ENCODE results near the gene BCAM.

DNA sequence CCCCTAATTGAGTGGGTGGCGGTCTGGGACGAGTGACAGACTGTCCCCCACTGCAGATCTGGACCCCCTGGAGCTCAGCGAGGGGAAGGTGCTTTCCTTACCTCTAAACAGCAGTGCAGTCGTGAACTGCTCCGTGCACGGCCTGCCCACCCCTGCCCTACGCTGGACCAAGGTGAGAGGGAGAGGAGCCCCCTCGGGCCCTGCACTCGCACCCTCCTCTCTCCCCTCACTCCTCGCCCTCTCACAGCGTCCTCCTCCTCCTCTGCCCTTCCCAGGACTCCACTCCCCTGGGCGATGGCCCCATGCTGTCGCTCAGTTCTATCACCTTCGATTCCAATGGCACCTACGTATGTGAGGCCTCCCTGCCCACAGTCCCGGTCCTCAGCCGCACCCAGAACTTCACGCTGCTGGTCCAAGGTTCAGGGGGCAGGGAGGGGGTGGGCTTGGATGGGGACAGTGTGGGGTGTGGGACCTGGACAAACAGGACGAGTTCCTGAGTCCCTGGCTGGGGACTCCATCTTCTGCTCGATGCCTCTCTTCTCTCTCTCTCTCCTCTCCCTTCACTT lies 9.6 kb downstream of the BCAM start:
- TF ChIP-seq, protein P1, sequence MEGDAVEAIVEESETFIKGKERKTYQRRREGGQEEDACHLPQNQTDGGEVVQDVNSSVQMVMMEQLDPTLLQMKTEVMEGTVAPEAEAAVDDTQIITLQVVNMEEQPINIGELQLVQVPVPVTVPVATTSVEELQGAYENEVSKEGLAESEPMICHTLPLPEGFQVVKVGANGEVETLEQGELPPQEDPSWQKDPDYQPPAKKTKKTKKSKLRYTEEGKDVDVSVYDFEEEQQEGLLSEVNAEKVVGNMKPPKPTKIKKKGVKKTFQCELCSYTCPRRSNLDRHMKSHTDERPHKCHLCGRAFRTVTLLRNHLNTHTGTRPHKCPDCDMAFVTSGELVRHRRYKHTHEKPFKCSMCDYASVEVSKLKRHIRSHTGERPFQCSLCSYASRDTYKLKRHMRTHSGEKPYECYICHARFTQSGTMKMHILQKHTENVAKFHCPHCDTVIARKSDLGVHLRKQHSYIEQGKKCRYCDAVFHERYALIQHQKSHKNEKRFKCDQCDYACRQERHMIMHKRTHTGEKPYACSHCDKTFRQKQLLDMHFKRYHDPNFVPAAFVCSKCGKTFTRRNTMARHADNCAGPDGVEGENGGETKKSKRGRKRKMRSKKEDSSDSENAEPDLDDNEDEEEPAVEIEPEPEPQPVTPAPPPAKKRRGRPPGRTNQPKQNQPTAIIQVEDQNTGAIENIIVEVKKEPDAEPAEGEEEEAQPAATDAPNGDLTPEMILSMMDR (conservative IDR thresholded peaks at IDR 0.05; ENCODE audit: low read depth, low read length) = no peak
- TF ChIP-seq EZH2 (IDR thresholded peaks at IDR 0.05; ENCODE audit: low read length, unreplicated experiment) = no peak
